ENCODE measurements around the gene NUP93.

NUP93 gene

GRCh38 chr16:56744996-56745640 lies 15.2 kb downstream of the NUP93 start:
- DNase-seq: no peak

GRCh38 chr16:56747486-56748045 lies 17.6 kb downstream of the NUP93 start:
- DNase-seq: no peak

GRCh38 chr16:56748191-56748590 lies 18.3 kb downstream of the NUP93 start:
- no peak for DNase-seq

GRCh38 chr16:56748826-56749225 lies 18.9 kb downstream of the NUP93 start:
- no peak for DNase-seq

GRCh38 chr16:56749672-56750491 lies 20.0 kb downstream of the NUP93 start:
- DNase-seq: no peak

GRCh38 chr16:56753410-56753809 lies 23.5 kb downstream of the NUP93 start:
- no peak for DNase-seq

- no peak for DNase-seq
These were observed 25.1 kb downstream of the NUP93 start for GRCh38 chr16:56755038-56755437.

- no peak for DNase-seq
These were observed 28.5 kb downstream of the NUP93 start for GRCh38 chr16:56758432-56758831.

- no peak for DNase-seq
These were observed 29.0 kb downstream of the NUP93 start for GRCh38 chr16:56758930-56759329.

- DNase-seq: no peak
These were observed 33.5 kb downstream of the NUP93 start for GRCh38 chr16:56763291-56763916.

- DNase-seq: no peak
These were observed 34.9 kb downstream of the NUP93 start for GRCh38 chr16:56764835-56765234.

GRCh38 chr16:56765949-56766348 lies 36.0 kb downstream of the NUP93 start:
- DNase-seq: no peak

GRCh38 chr16:56767024-56767423 lies 37.1 kb downstream of the NUP93 start:
- DNase-seq: peak in 1 of 2 experiments; percentile 1

- no peak for DNase-seq
These were observed 39.7 kb downstream of the NUP93 start for GRCh38 chr16:56769677-56770076.

- DNase-seq: no peak
These were observed 41.8 kb downstream of the NUP93 start for GRCh38 chr16:56771558-56772279.

- DNase-seq: no peak
These were observed 43.6 kb downstream of the NUP93 start for GRCh38 chr16:56773532-56773931.

GRCh38 chr16:56774016-56774680 lies 44.2 kb downstream of the NUP93 start:
- DNase-seq: no peak

GRCh38 chr16:56775162-56775561 lies 45.2 kb downstream of the NUP93 start:
- no peak for DNase-seq

GRCh38 chr16:56776562-56776961 lies 46.6 kb downstream of the NUP93 start:
- no peak for DNase-seq

GRCh38 chr16:56777001-56777400 lies 47.1 kb downstream of the NUP93 start:
- DNase-seq: no peak

- no peak for DNase-seq
These were observed 47.6 kb downstream of the NUP93 start for GRCh38 chr16:56777482-56777881.

- no peak for DNase-seq
These were observed 50.0 kb downstream of the NUP93 start for GRCh38 chr16:56779906-56780305.
